ENCODE data around the gene TM6SF1. TPM values are rescaled to one million over a fixed set of nuclear protein-coding genes. Genes with fewer than 3 reads are reported as not detected.
"Not testable (repeated sequence)": the region's sequence is repeated elsewhere in the genome, so short reads cannot be mapped to it uniquely, and the experiment has no call there.

Gene TM6SF1
- total RNA-seq, 1 donor from 2014 or later: not detected

GRCh38 chr15:83166830-83167229, 59.4 kb downstream of the TM6SF1 start:
- TF ChIP-seq, protein P1, sequence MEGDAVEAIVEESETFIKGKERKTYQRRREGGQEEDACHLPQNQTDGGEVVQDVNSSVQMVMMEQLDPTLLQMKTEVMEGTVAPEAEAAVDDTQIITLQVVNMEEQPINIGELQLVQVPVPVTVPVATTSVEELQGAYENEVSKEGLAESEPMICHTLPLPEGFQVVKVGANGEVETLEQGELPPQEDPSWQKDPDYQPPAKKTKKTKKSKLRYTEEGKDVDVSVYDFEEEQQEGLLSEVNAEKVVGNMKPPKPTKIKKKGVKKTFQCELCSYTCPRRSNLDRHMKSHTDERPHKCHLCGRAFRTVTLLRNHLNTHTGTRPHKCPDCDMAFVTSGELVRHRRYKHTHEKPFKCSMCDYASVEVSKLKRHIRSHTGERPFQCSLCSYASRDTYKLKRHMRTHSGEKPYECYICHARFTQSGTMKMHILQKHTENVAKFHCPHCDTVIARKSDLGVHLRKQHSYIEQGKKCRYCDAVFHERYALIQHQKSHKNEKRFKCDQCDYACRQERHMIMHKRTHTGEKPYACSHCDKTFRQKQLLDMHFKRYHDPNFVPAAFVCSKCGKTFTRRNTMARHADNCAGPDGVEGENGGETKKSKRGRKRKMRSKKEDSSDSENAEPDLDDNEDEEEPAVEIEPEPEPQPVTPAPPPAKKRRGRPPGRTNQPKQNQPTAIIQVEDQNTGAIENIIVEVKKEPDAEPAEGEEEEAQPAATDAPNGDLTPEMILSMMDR (IDR thresholded peaks at IDR 0.05; ENCODE audit: unreplicated experiment): no peak
- Mint-ChIP-seq H3K27ac (no peak overlapping the region), H3K9me3 (ENCODE audit: low read depth) (peaks cover 32% of the 10 kb centered on the region), H3K4me1 (ENCODE audit: low read depth) (peaks cover 6% of the 10 kb centered on the region), H3K27me3 (no peaks in the 10 kb centered on the region), H3K4me3 (ENCODE audit: low read depth) (no peak overlapping the region), H3K36me3 (ENCODE audit: insufficient read depth) (peaks cover 32% of the 10 kb centered on the region)
- no peak for DNase-seq (ENCODE audit: low spot score, unreplicated experiment)

- Mint-ChIP-seq H3K27ac (peak overlapping the region; percentile 62), H3K9me3 (ENCODE audit: low read depth) (peaks cover 32% of the 10 kb centered on the region), H3K36me3 (ENCODE audit: insufficient read depth) (peaks cover 36% of the 10 kb centered on the region)
- H3K4me1 Mint-ChIP-seq (ENCODE audit: low read depth); DNase-seq (ENCODE audit: low spot score, unreplicated experiment); H3K4me3 Mint-ChIP-seq (ENCODE audit: low read depth); H3K27me3 Mint-ChIP-seq: not testable (repeated sequence)
These were observed 62.1 kb downstream of the TM6SF1 start for GRCh38 chr15:83169576-83169975.

DNA sequence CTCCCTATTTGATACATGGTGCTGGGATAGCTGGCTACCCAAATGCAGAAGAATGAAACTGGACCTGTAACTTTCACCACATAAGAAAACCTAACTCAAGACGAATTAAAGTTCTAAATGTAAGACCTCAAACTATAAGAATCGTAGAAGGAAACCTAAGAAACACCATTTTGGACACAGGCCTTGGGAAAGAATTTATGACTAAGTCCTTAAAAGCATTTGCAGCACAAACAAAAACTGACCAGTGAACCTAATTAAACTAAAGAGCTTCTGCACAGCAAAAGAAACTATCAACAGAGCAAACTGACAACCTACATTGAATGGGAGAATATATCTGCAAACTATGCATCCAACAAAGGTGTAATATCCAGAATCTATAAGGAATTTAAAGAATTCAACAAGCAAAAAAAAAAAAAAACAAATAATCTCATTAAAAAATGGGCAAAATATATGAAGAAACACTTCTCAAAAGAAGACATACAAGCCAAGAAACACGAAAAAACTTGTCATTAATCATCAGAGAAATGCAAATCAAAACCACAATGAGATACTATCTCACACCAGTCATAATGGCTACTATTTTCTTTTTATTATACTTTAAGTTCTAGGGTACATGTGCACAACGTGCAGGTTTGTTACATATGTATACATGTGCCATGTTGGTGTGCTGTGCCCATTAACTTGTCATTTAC, 63.2 kb downstream of the TM6SF1 start:
- no peak overlapping the region for H3K27ac Mint-ChIP-seq
- no peak overlapping the region for H3K4me3 Mint-ChIP-seq (ENCODE audit: low read depth)
- H3K36me3 Mint-ChIP-seq (ENCODE audit: insufficient read depth): peaks cover 36% of the 10 kb centered on the region
- no peak for DNase-seq (ENCODE audit: low spot score, unreplicated experiment)
- no peaks in the 10 kb centered on the region for H3K27me3 Mint-ChIP-seq
- peaks cover 32% of the 10 kb centered on the region for H3K9me3 Mint-ChIP-seq (ENCODE audit: low read depth)
- TF ChIP-seq, protein P1 (IDR thresholded peaks at IDR 0.05; ENCODE audit: unreplicated experiment): no peak
- H3K4me1 Mint-ChIP-seq (ENCODE audit: low read depth): peaks cover 5% of the 10 kb centered on the region

GRCh38 chr15:83174891-83175290, 67.4 kb downstream of the TM6SF1 start:
- H3K27me3 Mint-ChIP-seq: no peaks in the 10 kb centered on the region
- peaks cover 8% of the 10 kb centered on the region for H3K9me3 Mint-ChIP-seq (ENCODE audit: low read depth)
- H3K4me1 Mint-ChIP-seq (ENCODE audit: low read depth): peaks cover 9% of the 10 kb centered on the region
- no peak overlapping the region for H3K4me3 Mint-ChIP-seq (ENCODE audit: low read depth)
- TF ChIP-seq, protein P1 (IDR thresholded peaks at IDR 0.05; ENCODE audit: unreplicated experiment): no peak
- peaks cover 19% of the 10 kb centered on the region for H3K36me3 Mint-ChIP-seq (ENCODE audit: insufficient read depth)
- no peak overlapping the region for H3K27ac Mint-ChIP-seq
- no peak for DNase-seq (ENCODE audit: low spot score, unreplicated experiment)

DNA sequence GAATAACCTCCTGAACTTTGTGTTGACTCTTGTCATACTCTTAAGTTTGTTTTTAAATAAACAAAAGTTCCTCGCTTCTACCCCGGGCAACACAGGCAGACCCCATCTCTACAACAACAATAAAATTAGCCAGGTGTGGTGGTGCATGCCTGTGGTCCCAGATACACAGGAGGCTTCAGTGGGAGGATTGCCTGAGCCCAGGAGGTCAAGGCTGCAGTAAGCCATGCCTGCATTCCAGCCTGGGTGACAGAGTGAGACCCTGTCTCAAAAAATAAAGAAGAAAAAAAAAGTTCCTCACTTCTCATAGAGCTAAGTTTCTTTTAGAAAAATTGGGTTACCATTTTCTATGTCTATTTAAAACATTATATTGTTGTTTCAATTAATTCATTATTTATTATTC, 70.9 kb downstream of the TM6SF1 start:
- peak overlapping the region; percentile 49 for H3K27ac Mint-ChIP-seq
- no peak overlapping the region for H3K4me3 Mint-ChIP-seq (ENCODE audit: low read depth)
- H3K9me3 Mint-ChIP-seq (ENCODE audit: low read depth): no peaks in the 10 kb centered on the region
- DNase-seq (ENCODE audit: low spot score, unreplicated experiment): no peak
- no peaks in the 10 kb centered on the region for H3K27me3 Mint-ChIP-seq
- TF ChIP-seq, protein P1 (IDR thresholded peaks at IDR 0.05; ENCODE audit: unreplicated experiment): no peak
- H3K4me1 Mint-ChIP-seq (ENCODE audit: low read depth): peaks cover 9% of the 10 kb centered on the region
- H3K36me3 Mint-ChIP-seq (ENCODE audit: insufficient read depth): peaks cover 5% of the 10 kb centered on the region

DNA sequence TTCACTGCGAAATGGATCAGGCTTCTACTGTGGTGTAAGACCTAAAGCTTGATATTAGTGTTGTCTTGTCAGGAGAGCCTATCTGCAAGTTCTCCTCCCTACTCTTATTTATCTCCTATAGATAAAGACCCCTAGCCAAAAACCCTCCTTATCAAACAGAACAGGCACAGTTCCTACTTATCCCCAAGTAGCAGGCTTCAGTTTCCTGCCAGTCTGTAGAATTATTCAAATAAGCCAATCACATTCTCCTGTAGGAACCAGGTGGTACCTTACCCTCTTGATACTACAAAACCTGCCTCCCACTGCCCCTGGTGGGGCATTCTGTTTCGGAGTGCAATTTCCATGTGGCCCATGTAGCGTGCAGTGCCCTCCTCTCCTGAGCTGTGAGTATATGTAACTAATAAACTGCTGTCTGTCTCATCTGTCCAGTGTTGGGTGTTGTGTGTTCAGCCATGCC, 71.5 kb downstream of the TM6SF1 start:
- H3K27ac Mint-ChIP-seq: peak overlapping the region; percentile 17
- H3K27me3 Mint-ChIP-seq: no peaks in the 10 kb centered on the region
- no peak overlapping the region for H3K4me3 Mint-ChIP-seq (ENCODE audit: low read depth)
- H3K9me3 Mint-ChIP-seq (ENCODE audit: low read depth): no peaks in the 10 kb centered on the region
- TF ChIP-seq, protein P1 (IDR thresholded peaks at IDR 0.05; ENCODE audit: unreplicated experiment): no peak
- DNase-seq (ENCODE audit: low spot score, unreplicated experiment): no peak
- H3K4me1 Mint-ChIP-seq (ENCODE audit: low read depth): peaks cover 9% of the 10 kb centered on the region
- peaks cover 4% of the 10 kb centered on the region for H3K36me3 Mint-ChIP-seq (ENCODE audit: insufficient read depth)
